ENCODE data around the gene ZAR1L. TPM values are rescaled to one million over a fixed set of nuclear protein-coding genes. Genes with fewer than 3 reads are reported as not detected.
"Not testable (repeated sequence)": the region's sequence is repeated elsewhere in the genome, so short reads cannot be mapped to it uniquely, and the experiment has no call there.

Gene ZAR1L
- total RNA-seq = not detected

DNA sequence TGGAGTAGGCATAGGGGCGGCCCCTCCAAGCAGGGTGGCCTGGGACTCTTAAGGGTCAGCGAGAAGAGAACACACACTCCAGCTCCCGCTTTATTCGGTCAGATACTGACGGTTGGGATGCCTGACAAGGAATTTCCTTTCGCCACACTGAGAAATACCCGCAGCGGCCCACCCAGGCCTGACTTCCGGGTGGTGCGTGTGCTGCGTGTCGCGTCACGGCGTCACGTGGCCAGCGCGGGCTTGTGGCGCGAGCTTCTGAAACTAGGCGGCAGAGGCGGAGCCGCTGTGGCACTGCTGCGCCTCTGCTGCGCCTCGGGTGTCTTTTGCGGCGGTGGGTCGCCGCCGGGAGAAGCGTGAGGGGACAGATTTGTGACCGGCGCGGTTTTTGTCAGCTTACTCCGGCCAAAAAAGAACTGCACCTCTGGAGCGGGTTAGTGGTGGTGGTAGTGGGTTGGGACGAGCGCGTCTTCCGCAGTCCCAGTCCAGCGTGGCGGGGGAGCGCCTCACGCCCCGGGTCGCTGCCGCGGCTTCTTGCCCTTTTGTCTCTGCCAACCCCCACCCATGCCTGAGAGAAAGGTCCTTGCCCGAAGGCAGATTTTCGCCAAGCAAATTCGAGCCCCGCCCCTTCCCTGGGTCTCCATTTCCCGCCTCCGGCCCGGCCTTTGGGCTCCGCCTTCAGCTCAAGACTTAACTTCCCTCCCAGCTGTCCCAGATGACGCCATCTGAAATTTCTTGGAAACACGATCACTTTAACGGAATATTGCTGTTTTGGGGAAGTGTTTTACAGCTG is at the start of gene ZAR1L, which contains the start of gene BRCA2:
Gene ZAR1L (minus strand): TSS at position 126 of the 790 bp plus-strand sequence. CDS start 3,438 bp downstream, outside the sequence.
Gene BRCA2 (plus strand): TSS at position 271 of the 790 bp plus-strand sequence. CDS start 953 bp downstream, outside the sequence.
- 2% methylated on average over 59 of the region's 60 CpGs; no CpG with 5 or more reads in 1 of the 2 donors for WGBS, 2 donors (ENCODE audit: low coverage in 1 of 2)
- intact Hi-C loops (cut with DNase I; ENCODE audit: low total_unique reads) = no loop called here
- Histone ChIP-seq H3K4me3 (peak within 1 kb of the TSS; percentile 63 to 86 (median 78)), H3K27me3 (no peaks in the 10 kb centered on the region), H3K36me3 (no peaks in the 10 kb centered on the region), H3K4me1 (peaks cover 3 to 13% (median 8%) of the 10 kb centered on the region in 4 donors), H3K27ac (peak within 1 kb of the TSS; percentile 88 to 95 (median 92)), H3K9me3 (no peaks in the 10 kb centered on the region)
- TF ChIP-seq POLR2AphosphoS5 (IDR thresholded peaks at IDR 0.05) = peak; percentile 79 to 90 (median 86)
- peak; percentile 79 for TF ChIP-seq POLR2A (IDR thresholded peaks at IDR 0.05)
- no peak for TF ChIP-seq CTCF (IDR thresholded peaks at IDR 0.05)
- DNase-seq = peak; percentile 91
- in situ Hi-C loops (cut with MboI; ENCODE audit: low pct_ligation_motif_present in 1 of 4, low pct_unique_long_range_greater_than_20kb in 1 of 4, low sequenced_read_pairs in 3 of 4) = loop anchor here in 2 of 4 donors (25.0 kb wide), 2 partner anchors 303 to 403 kb away; no protein-coding TSS in a partner anchor

GRCh38 chr13:32362574-32362973 is 47.4 kb upstream of the ZAR1L start:
- DNase-seq = no peak
- no peak for TF ChIP-seq POLR2A (IDR thresholded peaks at IDR 0.05)
- no peak for TF ChIP-seq EP300 (IDR thresholded peaks at IDR 0.05; ENCODE audit: low read depth)
- TF ChIP-seq POLR2AphosphoS5 (IDR thresholded peaks at IDR 0.05) = no peak
- no peak for TF ChIP-seq CTCF (IDR thresholded peaks at IDR 0.05)
- Histone ChIP-seq H3K4me3 (no peak overlapping the region), H3K4me1 (no peaks in the 10 kb centered on the region), H3K9me3 (no peaks in the 10 kb centered on the region), H3K36me3 (no peaks in the 10 kb centered on the region), H3K27ac (no peak overlapping the region), H3K27me3 (no peaks in the 10 kb centered on the region)
- intact Hi-C loops (cut with DNase I; ENCODE audit: low total_unique reads) = no loop called here
- in situ Hi-C loops (cut with MboI; ENCODE audit: low pct_ligation_motif_present in 1 of 4, low pct_unique_long_range_greater_than_20kb in 1 of 4, low sequenced_read_pairs in 3 of 4) = no loop called here
- 86 to 95% methylated on average over 2 of the region's 2 CpGs for WGBS, 2 donors (ENCODE audit: low coverage in 1 of 2)

- intact Hi-C loops (cut with DNase I; ENCODE audit: low total_unique reads); H3K36me3 ChIP-seq; H3K27me3 ChIP-seq; H3K9me3 ChIP-seq; H3K4me1 ChIP-seq; DNase-seq; H3K27ac ChIP-seq; in situ Hi-C loops (cut with MboI; ENCODE audit: low pct_ligation_motif_present in 1 of 4, low pct_unique_long_range_greater_than_20kb in 1 of 4, low sequenced_read_pairs in 3 of 4); H3K4me3 ChIP-seq: not testable (repeated sequence)
- WGBS, 2 donors (ENCODE audit: low coverage in 1 of 2) = 94 to 97% methylated on average over 7 to 8 of the region's 8 CpGs
Measured at GRCh38 chr13:32355935-32356334, 40.8 kb upstream of the ZAR1L start.

- in situ Hi-C loops (cut with MboI; ENCODE audit: low pct_ligation_motif_present in 1 of 4, low pct_unique_long_range_greater_than_20kb in 1 of 4, low sequenced_read_pairs in 3 of 4) = no loop called here
- no peaks in the 10 kb centered on the region for H3K4me1 ChIP-seq
- no peaks in the 10 kb centered on the region for H3K36me3 ChIP-seq
- intact Hi-C loops (cut with DNase I; ENCODE audit: low total_unique reads) = no loop called here
- no peaks in the 10 kb centered on the region for H3K9me3 ChIP-seq
- no peak overlapping the region for H3K4me3 ChIP-seq
- TF ChIP-seq POLR2A (IDR thresholded peaks at IDR 0.05) (no peak), EP300 (IDR thresholded peaks at IDR 0.05; ENCODE audit: low read depth) (no peak), CTCF (IDR thresholded peaks at IDR 0.05) (no peak), POLR2AphosphoS5 (IDR thresholded peaks at IDR 0.05) (no peak)
- no peaks in the 10 kb centered on the region for H3K27me3 ChIP-seq
- DNase-seq = no peak
- H3K27ac ChIP-seq = no peak overlapping the region
- 100% methylated on average over 1 of the region's 1 CpG for WGBS, 2 donors (ENCODE audit: low coverage in 1 of 2)
Measured at GRCh38 chr13:32354040-32354439, 38.9 kb upstream of the ZAR1L start.

DNA sequence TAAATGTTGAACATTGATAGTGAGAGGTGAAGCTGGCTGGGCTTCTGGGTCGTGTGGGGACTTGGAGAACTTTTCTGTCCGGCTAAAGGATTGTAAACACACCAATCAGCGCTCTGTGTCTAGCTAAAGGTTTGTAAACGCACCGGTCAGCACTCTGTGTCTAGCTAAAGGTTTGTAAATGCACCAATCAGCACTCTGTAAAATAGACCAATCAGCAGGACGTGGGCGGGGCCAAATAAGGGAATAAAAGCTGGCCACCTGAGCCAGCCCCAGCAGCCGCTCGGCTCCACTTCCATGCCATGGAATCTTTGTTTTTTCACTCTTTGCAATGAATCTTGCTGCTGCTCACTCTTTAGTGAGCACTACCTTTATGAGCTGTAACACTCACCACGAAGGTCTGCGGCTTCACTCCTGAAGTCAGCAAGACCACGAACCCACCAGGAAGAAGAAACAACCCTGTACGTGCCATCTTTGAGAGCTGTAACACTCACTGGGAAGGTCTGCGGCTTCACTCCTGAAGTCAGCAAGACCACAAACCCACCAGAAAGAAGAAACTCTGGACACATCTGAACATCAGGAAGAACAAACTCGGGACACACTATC is 35.8 kb upstream of the ZAR1L start:
- H3K4me1 ChIP-seq; in situ Hi-C loops (cut with MboI; ENCODE audit: low pct_ligation_motif_present in 1 of 4, low pct_unique_long_range_greater_than_20kb in 1 of 4, low sequenced_read_pairs in 3 of 4); intact Hi-C loops (cut with DNase I; ENCODE audit: low total_unique reads); H3K27ac ChIP-seq; H3K36me3 ChIP-seq; H3K4me3 ChIP-seq; DNase-seq; H3K9me3 ChIP-seq; H3K27me3 ChIP-seq: not testable (repeated sequence)
- 92 to 96% methylated on average over 7 to 15 of the region's 15 CpGs for WGBS, 2 donors (ENCODE audit: low coverage in 1 of 2)

Measured in transverse colon (tissue), 4 donors.